Measurements from ENCODE around the gene ADGRV1.

ADGRV1 gene

DNA sequence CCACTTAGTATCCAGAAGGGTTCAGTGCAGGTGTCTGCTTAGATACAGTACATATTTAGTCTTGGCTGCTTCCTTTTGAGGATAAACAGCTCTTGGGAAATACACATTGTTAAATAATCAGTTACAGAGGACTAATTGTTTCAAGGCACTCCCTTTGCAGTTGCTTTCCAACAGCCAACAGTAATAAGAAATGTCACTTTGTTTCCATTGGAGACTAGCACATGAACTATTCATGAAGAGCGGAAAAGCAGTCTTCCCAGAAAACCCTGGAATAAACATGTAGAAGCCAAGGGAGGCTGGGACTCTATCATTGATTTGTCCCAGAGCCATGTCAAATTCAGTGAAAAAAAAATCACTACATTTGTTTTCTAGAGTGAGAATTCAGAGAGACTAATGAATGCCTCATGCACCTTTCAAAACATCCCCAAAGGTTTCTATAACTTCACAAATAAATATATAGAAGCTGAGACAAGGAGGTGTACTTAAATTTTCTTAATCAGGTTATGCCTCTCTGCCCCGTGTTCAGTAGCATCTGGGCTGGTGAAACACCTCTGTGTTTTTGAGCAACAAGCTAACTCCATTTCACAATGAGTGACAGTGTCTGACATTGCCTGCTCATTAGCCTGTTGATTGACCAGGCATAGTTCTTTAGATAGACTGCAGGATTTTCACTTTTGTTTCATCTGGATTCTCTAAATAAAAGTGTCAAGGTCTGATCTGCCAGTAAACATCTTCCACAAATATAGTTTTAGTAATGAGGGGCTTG, 553.1 kb downstream of the ADGRV1 start:
- no peak for DNase-seq (ENCODE audit: low read depth)
- TF ChIP-seq, protein P1, sequence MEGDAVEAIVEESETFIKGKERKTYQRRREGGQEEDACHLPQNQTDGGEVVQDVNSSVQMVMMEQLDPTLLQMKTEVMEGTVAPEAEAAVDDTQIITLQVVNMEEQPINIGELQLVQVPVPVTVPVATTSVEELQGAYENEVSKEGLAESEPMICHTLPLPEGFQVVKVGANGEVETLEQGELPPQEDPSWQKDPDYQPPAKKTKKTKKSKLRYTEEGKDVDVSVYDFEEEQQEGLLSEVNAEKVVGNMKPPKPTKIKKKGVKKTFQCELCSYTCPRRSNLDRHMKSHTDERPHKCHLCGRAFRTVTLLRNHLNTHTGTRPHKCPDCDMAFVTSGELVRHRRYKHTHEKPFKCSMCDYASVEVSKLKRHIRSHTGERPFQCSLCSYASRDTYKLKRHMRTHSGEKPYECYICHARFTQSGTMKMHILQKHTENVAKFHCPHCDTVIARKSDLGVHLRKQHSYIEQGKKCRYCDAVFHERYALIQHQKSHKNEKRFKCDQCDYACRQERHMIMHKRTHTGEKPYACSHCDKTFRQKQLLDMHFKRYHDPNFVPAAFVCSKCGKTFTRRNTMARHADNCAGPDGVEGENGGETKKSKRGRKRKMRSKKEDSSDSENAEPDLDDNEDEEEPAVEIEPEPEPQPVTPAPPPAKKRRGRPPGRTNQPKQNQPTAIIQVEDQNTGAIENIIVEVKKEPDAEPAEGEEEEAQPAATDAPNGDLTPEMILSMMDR (IDR thresholded peaks at IDR 0.05; ENCODE audit: low read depth, low read length, missing control alignments): no peak
- no peak overlapping the region for H3K4me3 ChIP-seq (ENCODE audit: low read depth, low read length)
- in situ Hi-C loops (cut with HindIII; ENCODE audit: low sequenced_read_pairs): no loop called here

DNA sequence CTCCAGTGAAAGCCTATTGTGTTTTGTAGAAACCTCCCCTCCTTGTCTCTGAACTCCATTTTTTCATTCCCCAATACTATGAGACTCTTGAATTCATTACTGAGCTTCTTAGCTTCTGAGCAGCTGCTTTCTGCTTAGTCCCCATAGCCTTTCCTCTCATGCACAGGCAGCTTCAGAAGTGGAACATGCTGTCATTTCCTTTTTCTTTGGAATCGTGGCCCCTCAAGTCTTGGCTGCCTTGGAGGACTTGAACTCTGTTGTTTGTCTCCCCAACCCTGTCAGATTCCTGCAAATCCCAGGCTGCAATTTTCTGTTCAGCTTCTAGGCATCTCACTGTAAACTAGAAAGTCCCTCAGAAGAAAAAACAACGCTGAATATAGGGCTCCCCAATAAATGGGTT, 556.1 kb downstream of the ADGRV1 start:
- no peak overlapping the region for H3K4me3 ChIP-seq (ENCODE audit: low read depth, low read length)
- TF ChIP-seq, protein P1 (IDR thresholded peaks at IDR 0.05; ENCODE audit: low read depth, low read length, missing control alignments): no peak
- DNase-seq (ENCODE audit: low read depth): no peak
- in situ Hi-C loops (cut with HindIII; ENCODE audit: low sequenced_read_pairs): no loop called here

DNA sequence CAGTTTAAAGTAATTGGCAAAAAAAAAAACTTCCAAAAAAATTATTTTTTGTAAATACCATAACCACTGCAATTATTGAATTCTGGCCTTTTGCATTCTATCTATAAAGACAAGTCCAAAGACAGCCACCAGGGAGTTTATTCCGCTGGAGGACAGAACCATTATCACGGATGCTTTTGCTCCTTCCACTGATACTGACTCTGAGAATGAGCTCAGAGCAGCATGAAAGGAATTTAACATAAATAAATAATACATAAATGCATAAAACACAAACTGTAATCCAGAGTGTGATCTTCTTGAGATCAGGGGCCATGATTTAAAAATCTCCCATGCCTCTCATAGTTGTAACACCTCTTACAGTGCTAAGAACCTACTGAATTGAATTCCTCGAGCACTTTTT, 559.8 kb downstream of the ADGRV1 start:
- no peak for DNase-seq (ENCODE audit: low read depth)
- TF ChIP-seq, protein P1 (IDR thresholded peaks at IDR 0.05; ENCODE audit: low read depth, low read length, missing control alignments): no peak
- no peak overlapping the region for H3K4me3 ChIP-seq (ENCODE audit: low read depth, low read length)
- in situ Hi-C loops (cut with HindIII; ENCODE audit: low sequenced_read_pairs): no loop called here

DNA sequence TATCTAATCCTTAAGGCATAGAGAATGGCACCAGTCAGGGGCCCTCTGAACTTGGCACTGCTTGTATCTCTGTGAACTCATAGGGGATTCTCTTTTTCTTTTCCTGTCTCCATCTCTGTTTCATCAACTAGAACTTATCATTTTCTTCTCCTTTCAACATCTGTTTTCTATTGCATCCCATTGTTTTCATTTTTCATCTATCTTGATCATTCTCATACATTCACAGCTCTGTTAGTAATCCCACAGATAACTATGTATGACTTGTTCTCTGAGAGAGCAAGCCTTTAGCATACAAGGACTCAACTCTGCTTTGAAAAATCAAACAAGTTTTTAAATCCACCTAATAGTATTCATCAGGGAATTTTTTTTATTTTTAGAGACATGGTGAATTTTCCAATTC, 560.2 kb downstream of the ADGRV1 start:
- in situ Hi-C loops (cut with HindIII; ENCODE audit: low sequenced_read_pairs): no loop called here
- no peak overlapping the region for H3K4me3 ChIP-seq (ENCODE audit: low read depth, low read length)
- DNase-seq (ENCODE audit: low read depth): no peak
- TF ChIP-seq, protein P1 (IDR thresholded peaks at IDR 0.05; ENCODE audit: low read depth, low read length, missing control alignments): no peak

DNA sequence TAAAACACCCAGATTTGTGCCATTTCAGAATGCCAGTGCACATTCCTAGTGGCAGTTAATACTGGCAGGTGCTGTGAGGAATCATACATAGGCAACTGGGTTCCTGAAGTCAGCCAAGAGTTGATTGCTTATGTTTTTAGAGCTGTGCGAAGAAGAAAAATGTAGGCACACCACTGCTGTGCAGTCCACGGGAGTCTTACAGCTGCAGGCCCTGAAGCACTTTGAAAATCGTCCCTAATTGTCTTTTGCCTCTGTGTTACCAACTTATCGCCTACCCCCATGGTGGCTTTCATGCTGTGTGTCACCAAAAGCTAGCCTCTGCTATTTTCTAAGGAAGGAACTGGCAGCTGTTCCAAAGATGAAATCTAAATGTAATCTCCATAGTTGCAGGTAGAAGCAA, 560.6 kb downstream of the ADGRV1 start:
- in situ Hi-C loops (cut with HindIII; ENCODE audit: low sequenced_read_pairs): no loop called here
- TF ChIP-seq, protein P1 (IDR thresholded peaks at IDR 0.05; ENCODE audit: low read depth, low read length, missing control alignments): no peak
- no peak overlapping the region for H3K4me3 ChIP-seq (ENCODE audit: low read depth, low read length)
- no peak for DNase-seq (ENCODE audit: low read depth)

DNA sequence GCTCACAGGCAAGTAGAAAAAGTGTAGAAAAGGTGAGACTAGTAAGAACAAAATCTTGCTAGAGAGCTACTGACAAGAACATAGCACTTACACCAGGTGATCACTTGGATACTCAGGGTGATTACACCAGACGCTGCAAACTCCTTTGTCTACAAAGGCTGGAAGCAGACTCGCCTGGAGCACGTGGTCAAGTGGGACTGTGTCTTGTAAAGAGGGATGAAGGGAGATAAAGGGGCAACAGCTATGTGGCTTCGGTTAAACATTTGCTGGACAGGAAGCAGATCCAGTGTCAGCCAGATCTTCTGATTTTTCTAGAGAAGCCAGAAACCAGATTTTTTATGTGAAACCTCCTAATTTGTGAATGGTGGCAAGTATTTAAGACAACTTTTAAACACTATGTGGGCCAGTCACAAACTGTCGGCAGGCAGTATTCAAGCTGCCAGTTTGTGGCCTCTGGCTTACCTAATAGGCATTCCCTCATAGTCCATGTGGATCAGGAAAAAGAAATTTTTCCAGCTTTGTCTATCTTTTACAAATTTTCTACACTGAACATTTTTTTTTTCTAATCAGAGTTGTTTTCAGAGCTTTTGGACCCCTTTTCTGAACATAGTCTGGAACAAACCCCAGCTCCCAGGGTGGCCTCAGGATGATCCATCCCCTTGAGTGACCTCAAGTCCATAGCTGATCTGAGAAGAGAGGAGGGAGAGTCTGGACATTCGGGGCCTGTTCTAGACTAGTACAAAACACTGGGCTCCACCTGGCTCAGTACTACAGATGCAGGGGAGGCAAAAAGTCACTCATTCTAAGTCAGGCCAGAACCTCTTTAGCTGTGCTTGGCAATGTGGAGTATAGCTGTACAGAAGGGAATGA, 561.6 kb downstream of the ADGRV1 start:
- no peak for DNase-seq (ENCODE audit: low read depth)
- in situ Hi-C loops (cut with HindIII; ENCODE audit: low sequenced_read_pairs): no loop called here
- H3K4me3 ChIP-seq (ENCODE audit: low read depth, low read length): no peak overlapping the region
- TF ChIP-seq, protein P1 (IDR thresholded peaks at IDR 0.05; ENCODE audit: low read depth, low read length, missing control alignments): no peak

Data from astrocyte of the cerebellum (primary cell).